HepG2 (cell line): ENCODE data around the gene PDE6C. TPM values are rescaled to one million over a fixed set of nuclear protein-coding genes. Genes with fewer than 3 reads are reported as not detected.
A peak's percentile ranks its signal among the peaks of the same experiment; 100 is the strongest.

ENCODE experiments used
- ASH2L ChIP-seq: fragments of 300-600, 200-600 bp; sonication (generic); IDR thresholded peaks from 2 replicates; pipeline ENCODE4 v1.7.0; 2017; ENCODE audit warnings: low read depth, mild to moderate bottlenecking, moderate library complexity, mixed read lengths, low read length; ENCODE audit not compliant: insufficient read length
- DNMT3B ChIP-seq: conservative IDR thresholded peaks from 2 replicates; pipeline ENCODE4 v1.6.1; 2016; ENCODE audit warnings: missing biosample characterization, control low read depth
- GLI4 ChIP-seq: sonication (generic); formaldehyde crosslinking; IDR thresholded peaks from 2 replicates; pipeline ENCODE4 v1.5.1; 2020; ENCODE audit warnings: missing genetic modification reagents, mild to moderate bottlenecking, moderate library complexity, borderline replicate concordance
- JUN ChIP-seq: sonication (generic); formaldehyde crosslinking; IDR thresholded peaks from 2 replicates; pipeline ENCODE4 v1.4.0; 2020; ENCODE audit warnings: mild to moderate bottlenecking, missing genetic modification reagents
- KAT7 ChIP-seq: IDR thresholded peaks from 2 replicates; pipeline ENCODE4 v1.6.1; 2018; ENCODE audit warnings: borderline replicate concordance, missing compliant biosample characterization
- NAIF1 ChIP-seq: sonication (generic); formaldehyde crosslinking; IDR thresholded peaks from 2 replicates; pipeline ENCODE4 v1.5.0; 2020; ENCODE audit warnings: mild to moderate bottlenecking, missing genetic modification reagents, borderline replicate concordance
- NFIC ChIP-seq: IDR thresholded peaks from 2 replicates; pipeline ENCODE4 v1.6.1; 2012; ENCODE audit warnings: mild to moderate bottlenecking, low read length, inconsistent platforms
- PLSCR1 ChIP-seq: sonication (generic); formaldehyde crosslinking; IDR thresholded peaks from 2 replicates; pipeline ENCODE4 v1.5.0; 2020; ENCODE audit warnings: missing genetic modification reagents, mild to moderate bottlenecking, borderline replicate concordance
- POLR2AphosphoS5 ChIP-seq: IDR thresholded peaks from 2 replicates; pipeline ENCODE4 v1.6.1; 2012; ENCODE audit warnings: low read depth, low read length
- SALL1 ChIP-seq: sonication (generic); formaldehyde crosslinking; IDR thresholded peaks from 2 replicates; pipeline ENCODE4 v1.8.0; 2022; ENCODE audit warnings: mild to moderate bottlenecking, missing genetic modification reagents
- SP140L ChIP-seq: sonication (generic); formaldehyde crosslinking; IDR thresholded peaks from 2 replicates; pipeline ENCODE4 v1.4.0; 2020; ENCODE audit warnings: missing genetic modification reagents, borderline replicate concordance
- ZFP82 ChIP-seq: sonication (generic); formaldehyde crosslinking; IDR thresholded peaks from 2 replicates; pipeline ENCODE4 v1.5.1; 2020; ENCODE audit warnings: mild to moderate bottlenecking, missing genetic modification reagents, borderline replicate concordance
- ZMYM2 ChIP-seq: sonication (generic); formaldehyde crosslinking; IDR thresholded peaks from 2 replicates; pipeline ENCODE4 v1.8.0; 2022; ENCODE audit warnings: mild to moderate bottlenecking, missing genetic modification reagents
- ZNF451 ChIP-seq: sonication (generic); formaldehyde crosslinking; IDR thresholded peaks from 2 replicates; pipeline ENCODE4 v1.5.0; 2020; ENCODE audit warnings: mild to moderate bottlenecking, missing genetic modification reagents
- polyA plus RNA-seq, 8 experiments: library from polyadenylated mRNA; depleted of rRNA in 3 of 8; stranded (reverse) in 7 of 8; unstranded in 1 of 8; fragments of >200 nt; fragmentation: Illumina TruSeq in 4 of 8; extraction: Trizol in 4 of 8; gene quantifications; 2 replicates each; pipeline versions ENCODE4 v1.2.1 to v1.2.3, GENCODE V29; 2011 to 2016; ENCODE audit warnings: low read depth in 4 of 8, missing spikeins in 1 of 8, mixed read lengths in 1 of 8; ENCODE audit not compliant: insufficient read depth in 1 of 8
- total RNA-seq, 5 experiments: library from RNA; depleted of rRNA; stranded (reverse); fragments of >200 nt; fragmentation: Illumina TruSeq; extraction: Trizol; gene quantifications; 2 replicates each; pipeline ENCODE4 v1.2.3, GENCODE V29; 2016; ENCODE audit warnings: low read depth in 1 of 5
- TF ChIP-seq, protein P1 (sequence below): sonication (generic); formaldehyde crosslinking; IDR thresholded peaks from 2 replicates; pipeline ENCODE4 v1.5.0; 2020; ENCODE audit warnings: mild to moderate bottlenecking, missing genetic modification reagents, borderline replicate concordance
- TF ChIP-seq, protein P2 (sequence below): sonication (generic); formaldehyde crosslinking; conservative IDR thresholded peaks from 2 replicates; pipeline ENCODE4 v1.8.1; 2023; ENCODE audit warnings: missing genetic modification reagents

Gene PDE6C
- total and polyA plus RNA-seq, 2 of the 13 experiments (the other 11 are each of a cell fraction or from before 2014, with no cell fraction given): 0.64 TPM; not detected in 1

DNA sequence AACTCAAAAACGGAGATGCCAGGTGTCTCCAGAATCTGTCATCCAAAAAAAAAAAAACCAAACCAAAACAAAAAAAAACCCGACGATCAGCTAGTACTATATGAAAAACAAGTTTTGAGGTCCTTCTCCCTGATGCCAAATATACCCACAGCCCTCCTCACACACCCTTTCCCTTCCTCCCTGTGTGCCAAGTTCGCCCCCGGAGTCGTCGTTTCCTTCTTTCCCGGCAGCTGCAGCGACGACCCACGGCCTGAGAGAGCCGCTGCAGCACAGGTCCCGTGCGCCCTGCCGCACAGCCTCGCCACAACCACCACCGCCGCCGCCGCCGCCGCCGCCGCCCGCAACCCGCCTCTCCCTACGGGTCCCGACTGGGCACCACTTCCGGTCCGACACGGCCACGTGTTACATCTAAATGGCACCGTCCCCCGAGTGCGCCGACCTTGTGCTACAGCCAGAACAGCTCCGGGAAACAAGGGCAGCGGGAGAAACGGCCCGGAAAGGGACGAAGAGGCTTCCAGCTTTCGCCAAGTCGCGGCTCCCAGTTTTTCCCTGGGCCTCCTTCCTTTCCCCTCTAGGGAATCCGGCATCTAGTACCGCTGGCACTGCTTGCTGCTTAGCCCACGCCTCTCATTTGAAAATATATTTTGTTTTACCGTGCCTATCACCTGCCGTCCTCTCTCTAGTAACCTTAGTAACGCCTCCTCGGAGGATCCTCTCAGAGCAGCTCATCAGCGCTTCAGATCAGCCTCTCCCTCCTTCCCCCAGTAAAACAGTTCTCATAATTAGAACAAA lies 90.1 kb downstream of the PDE6C start, which contains the start of gene FRA10AC1 (continued):
- TF ChIP-seq PLSCR1 (no peak), SALL1 (CRISPR knock-in tag) (peak; percentile 97), KAT7 (CRISPR knock-in tag) (peak; percentile 96), POLR2AphosphoS5 (peak; percentile 68), SP140L (peak; percentile 61; the same call in 1 of the 2 replicates), ZFP82 (CRISPR knock-in tag) (peak; percentile 55; the same call in 1 of the 2 replicates), JUN (peak; percentile 72; the same call in 1 of the 2 replicates), ASH2L (peak; percentile 99), ZMYM2 (CRISPR knock-in tag) (no peak), GLI4 (CRISPR knock-in tag) (peak; percentile 77; the same call in 1 of the 2 replicates), NFIC (no peak), ZNF451 (peak; percentile 73; the same call in 1 of the 2 replicates), DNMT3B (CRISPR knock-in tag) (peak; percentile 77; the same call in 1 of the 2 replicates), NAIF1 (CRISPR knock-in tag) (peak; percentile 85)
- TF ChIP-seq, protein P1, sequence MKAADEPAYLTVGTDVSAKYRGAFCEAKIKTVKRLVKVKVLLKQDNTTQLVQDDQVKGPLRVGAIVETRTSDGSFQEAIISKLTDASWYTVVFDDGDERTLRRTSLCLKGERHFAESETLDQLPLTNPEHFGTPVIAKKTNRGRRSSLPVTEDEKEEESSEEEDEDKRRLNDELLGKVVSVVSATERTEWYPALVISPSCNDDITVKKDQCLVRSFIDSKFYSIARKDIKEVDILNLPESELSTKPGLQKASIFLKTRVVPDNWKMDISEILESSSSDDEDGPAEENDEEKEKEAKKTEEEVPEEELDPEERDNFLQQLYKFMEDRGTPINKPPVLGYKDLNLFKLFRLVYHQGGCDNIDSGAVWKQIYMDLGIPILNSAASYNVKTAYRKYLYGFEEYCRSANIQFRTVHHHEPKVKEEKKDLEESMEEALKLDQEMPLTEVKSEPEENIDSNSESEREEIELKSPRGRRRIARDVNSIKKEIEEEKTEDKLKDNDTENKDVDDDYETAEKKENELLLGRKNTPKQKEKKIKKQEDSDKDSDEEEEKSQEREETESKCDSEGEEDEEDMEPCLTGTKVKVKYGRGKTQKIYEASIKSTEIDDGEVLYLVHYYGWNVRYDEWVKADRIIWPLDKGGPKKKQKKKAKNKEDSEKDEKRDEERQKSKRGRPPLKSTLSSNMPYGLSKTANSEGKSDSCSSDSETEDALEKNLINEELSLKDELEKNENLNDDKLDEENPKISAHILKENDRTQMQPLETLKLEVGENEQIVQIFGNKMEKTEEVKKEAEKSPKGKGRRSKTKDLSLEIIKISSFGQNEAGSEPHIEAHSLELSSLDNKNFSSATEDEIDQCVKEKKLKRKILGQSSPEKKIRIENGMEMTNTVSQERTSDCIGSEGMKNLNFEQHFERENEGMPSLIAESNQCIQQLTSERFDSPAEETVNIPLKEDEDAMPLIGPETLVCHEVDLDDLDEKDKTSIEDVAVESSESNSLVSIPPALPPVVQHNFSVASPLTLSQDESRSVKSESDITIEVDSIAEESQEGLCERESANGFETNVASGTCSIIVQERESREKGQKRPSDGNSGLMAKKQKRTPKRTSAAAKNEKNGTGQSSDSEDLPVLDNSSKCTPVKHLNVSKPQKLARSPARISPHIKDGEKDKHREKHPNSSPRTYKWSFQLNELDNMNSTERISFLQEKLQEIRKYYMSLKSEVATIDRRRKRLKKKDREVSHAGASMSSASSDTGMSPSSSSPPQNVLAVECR (CRISPR knock-in tag): peak; percentile 84; the same call in 1 of the 2 replicates
- TF ChIP-seq, protein P2, sequence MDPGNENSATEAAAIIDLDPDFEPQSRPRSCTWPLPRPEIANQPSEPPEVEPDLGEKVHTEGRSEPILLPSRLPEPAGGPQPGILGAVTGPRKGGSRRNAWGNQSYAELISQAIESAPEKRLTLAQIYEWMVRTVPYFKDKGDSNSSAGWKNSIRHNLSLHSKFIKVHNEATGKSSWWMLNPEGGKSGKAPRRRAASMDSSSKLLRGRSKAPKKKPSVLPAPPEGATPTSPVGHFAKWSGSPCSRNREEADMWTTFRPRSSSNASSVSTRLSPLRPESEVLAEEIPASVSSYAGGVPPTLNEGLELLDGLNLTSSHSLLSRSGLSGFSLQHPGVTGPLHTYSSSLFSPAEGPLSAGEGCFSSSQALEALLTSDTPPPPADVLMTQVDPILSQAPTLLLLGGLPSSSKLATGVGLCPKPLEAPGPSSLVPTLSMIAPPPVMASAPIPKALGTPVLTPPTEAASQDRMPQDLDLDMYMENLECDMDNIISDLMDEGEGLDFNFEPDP (CRISPR knock-in tag): no peak
